Lung (tissue), 10 donors: ENCODE measurements around the gene USP17L22. TPM values are rescaled to one million over a fixed set of nuclear protein-coding genes. Genes with fewer than 3 reads are reported as not detected.
"Not testable (repeated sequence)": the region's sequence is repeated elsewhere in the genome, so short reads cannot be mapped to it uniquely, and the experiment has no call there.

Source experiments
- ATAC-seq: fragments of 200-7000 bp; cut with Tn5 transposase; one replicate; pipeline ENCODE4 v1.9.1; 2020; ENCODE audit warnings: moderate number of reproducible peaks; ENCODE audit not compliant: insufficient read depth, low FRiP score
- DNase-seq, 3 donors: peaks; one replicate each; pipeline ENCODE4 v3.0.0-alpha.2; 2013 to 2017
- H3K27ac ChIP-seq, 2 donors: one replicate each; pipeline ENCODE4 v1.5.1; 2013; ENCODE audit warnings: mild to moderate bottlenecking in 2 of 2, moderate library complexity in 2 of 2, control low read depth in 1 of 2, inconsistent platforms in 1 of 2, low read depth in 1 of 2, low read length in 1 of 2
- H3K27me3 ChIP-seq, 3 donors: one replicate each; pipeline ENCODE4 v1.5.1; 2013; ENCODE audit warnings: low read length in 2 of 3; ENCODE audit not compliant: control insufficient read depth in 3 of 3, insufficient read depth in 3 of 3
- H3K36me3 ChIP-seq, 4 donors: one replicate each; pipeline ENCODE4 v1.5.1; 2013; ENCODE audit warnings: low read length in 4 of 4, mild to moderate bottlenecking in 1 of 4, moderate library complexity in 1 of 4; ENCODE audit not compliant: control insufficient read depth in 4 of 4, insufficient read depth in 4 of 4
- H3K4me1 ChIP-seq, 5 donors: one replicate each; pipeline ENCODE4 v1.5.1; 2013; ENCODE audit warnings: low read length in 5 of 5, mild to moderate bottlenecking in 2 of 5, moderate library complexity in 1 of 5; ENCODE audit not compliant: control insufficient read depth in 5 of 5, insufficient read depth in 5 of 5
- H3K4me3 ChIP-seq: one replicate; pipeline ENCODE4 v1.5.1; 2013; ENCODE audit warnings: mild to moderate bottlenecking, control low read depth, moderate library complexity
- H3K9ac ChIP-seq, 2 donors: one replicate each; pipeline ENCODE4 v1.5.1; 2013; ENCODE audit warnings: low read length in 2 of 2, control low read depth in 1 of 2; ENCODE audit not compliant: insufficient read depth in 1 of 2
- H3K9me3 ChIP-seq, 4 donors: one replicate each; pipeline ENCODE4 v1.5.1; 2013; ENCODE audit warnings: low read length in 3 of 4, mild to moderate bottlenecking in 1 of 4, moderate library complexity in 1 of 4; ENCODE audit not compliant: control insufficient read depth in 4 of 4, insufficient read depth in 3 of 4
- WGBS, 2 donors: extraction: QIAGEN DNeasy Blood & Tissue Kit; methylation state at CpG; one replicate each; pipeline ENCODE4 v1.1.7; 2013; 5-methylcytosine and 5-hydroxymethylcytosine counted together
- polyA plus RNA-seq, 2 donors: library from polyadenylated mRNA; stranded (reverse); fragments of 200-250 nt; gene quantifications; one replicate each; pipeline ENCODE4 v1.2.1, GENCODE V29; 2013
- total RNA-seq, 2 donors: library from RNA; depleted of rRNA in 1 of 2; stranded (reverse); fragments of >200 nt in 1 of 2; gene quantifications; one replicate each; pipeline ENCODE4 v1.2.1, GENCODE V29; 2014 to 2021
- donor health status: Bipolar disorder and iron deficiency.
- donor health status: healthy.
- donor health status: DM: yes; HTN: yes; CAD: no.

USP17L22 gene
- total and polyA plus RNA-seq, 4 donors = not detected

GRCh38 chr4:9253078-9253477 is 14.3 kb upstream of the USP17L22 start, which contains the start of gene USP17L19:
TSS of gene USP17L19 (plus strand) at chr4:9253378. CDS start at chr4:9253378, 0 bp downstream.
- not testable (repeated sequence) for H3K9ac ChIP-seq, H3K36me3 ChIP-seq, H3K4me1 ChIP-seq, DNase-seq, H3K27me3 ChIP-seq, H3K27ac ChIP-seq, ATAC-seq, H3K9me3 ChIP-seq, H3K4me3 ChIP-seq
- no CpG with 5 or more reads among the region's 13 CpGs for WGBS, 2 donors

- not testable (repeated sequence) for DNase-seq, H3K36me3 ChIP-seq, ATAC-seq, H3K9me3 ChIP-seq, H3K4me3 ChIP-seq, H3K4me1 ChIP-seq, H3K27me3 ChIP-seq, H3K9ac ChIP-seq, H3K27ac ChIP-seq
- no CpG with 5 or more reads among the region's 15 CpGs for WGBS, 2 donors
These were observed 9.6 kb upstream of the USP17L22 start, which contains the start of gene USP17L20 for GRCh38 chr4:9257824-9258223. TSS of gene USP17L20 (plus strand) at chr4:9258124. CDS start at chr4:9258124, 0 bp downstream.

GRCh38 chr4:9262572-9262971 is 4.8 kb upstream of the USP17L22 start, which contains the start of gene USP17L21:
TSS of gene USP17L21 (plus strand) at chr4:9262872. CDS start at chr4:9262872, 0 bp downstream.
- WGBS, 2 donors = no CpG with 5 or more reads among the region's 13 CpGs
- not testable (repeated sequence) for H3K9ac ChIP-seq, ATAC-seq, H3K4me3 ChIP-seq, H3K27me3 ChIP-seq, H3K36me3 ChIP-seq, H3K4me1 ChIP-seq, H3K9me3 ChIP-seq, H3K27ac ChIP-seq, DNase-seq

GRCh38 chr4:9271719-9272118 is 4.3 kb downstream of the USP17L22 start:
- 83 to 85% methylated on average over 4 to 5 of the region's 10 CpGs for WGBS, 2 donors
- not testable (repeated sequence) for DNase-seq, ATAC-seq

More at GRCh38 chr4:9271719-9272118, 4.3 kb downstream of the USP17L22 start:
- H3K9me3 ChIP-seq, H3K36me3 ChIP-seq, H3K27ac ChIP-seq, H3K4me3 ChIP-seq, H3K27me3 ChIP-seq, H3K4me1 ChIP-seq, H3K9ac ChIP-seq: not testable (repeated sequence)

Other genes starting within 250 kb of the USP17L22 start
- gene FAM90A26, start 97.2 kb upstream of the USP17L22 start, total RNA-seq = not detected
- not detected for gene FAM90A26, start 97.2 kb upstream of the USP17L22 start, polyA plus RNA-seq
- gene USP17L10, start 57.0 kb upstream of the USP17L22 start, total RNA-seq = not detected
- gene USP17L10, start 57.0 kb upstream of the USP17L22 start, polyA plus RNA-seq = not detected
- gene USP17L11, start 52.2 kb upstream of the USP17L22 start, total RNA-seq = not detected
- not detected for gene USP17L11, start 52.2 kb upstream of the USP17L22 start, polyA plus RNA-seq
- not detected for gene USP17L12, start 47.5 kb upstream of the USP17L22 start, total RNA-seq
- gene USP17L12, start 47.5 kb upstream of the USP17L22 start, polyA plus RNA-seq = not detected
- gene USP17L13, start 42.7 kb upstream of the USP17L22 start, total RNA-seq = not detected
- gene USP17L13, start 42.7 kb upstream of the USP17L22 start, polyA plus RNA-seq = not detected
- gene USP17L15, start 33.2 kb upstream of the USP17L22 start, total RNA-seq = not detected
- gene USP17L15, start 33.2 kb upstream of the USP17L22 start, polyA plus RNA-seq = not detected
- gene USP17L17, start 23.7 kb upstream of the USP17L22 start, total RNA-seq = not detected
- gene USP17L17, start 23.7 kb upstream of the USP17L22 start, polyA plus RNA-seq = not detected
- gene USP17L18, start 19.0 kb upstream of the USP17L22 start, total RNA-seq = not detected
- not detected for gene USP17L18, start 19.0 kb upstream of the USP17L22 start, polyA plus RNA-seq
- not detected for gene USP17L19, start 14.2 kb upstream of the USP17L22 start, total RNA-seq
- not detected for gene USP17L19, start 14.2 kb upstream of the USP17L22 start, polyA plus RNA-seq
- gene USP17L20, start 9.5 kb upstream of the USP17L22 start, total RNA-seq = not detected
- not detected for gene USP17L20, start 9.5 kb upstream of the USP17L22 start, polyA plus RNA-seq
- not detected for gene USP17L21, start 4.7 kb upstream of the USP17L22 start, total RNA-seq
- not detected for gene USP17L21, start 4.7 kb upstream of the USP17L22 start, polyA plus RNA-seq
- gene USP17L24, start 57.5 kb downstream of the USP17L22 start, total RNA-seq = not detected
- gene USP17L24, start 57.5 kb downstream of the USP17L22 start, polyA plus RNA-seq = not detected
- not detected for gene USP17L25, start 62.3 kb downstream of the USP17L22 start, total RNA-seq
- not detected for gene USP17L25, start 62.3 kb downstream of the USP17L22 start, polyA plus RNA-seq
- not detected for gene USP17L26, start 67.0 kb downstream of the USP17L22 start, total RNA-seq
- gene USP17L26, start 67.0 kb downstream of the USP17L22 start, polyA plus RNA-seq = not detected
- gene USP17L5, start 71.8 kb downstream of the USP17L22 start, total RNA-seq = not detected
- gene USP17L5, start 71.8 kb downstream of the USP17L22 start, polyA plus RNA-seq = not detected
- gene USP17L27, start 76.5 kb downstream of the USP17L22 start, total RNA-seq = not detected
- gene USP17L27, start 76.5 kb downstream of the USP17L22 start, polyA plus RNA-seq = not detected
- not detected for gene USP17L28, start 81.3 kb downstream of the USP17L22 start, total RNA-seq
- gene USP17L28, start 81.3 kb downstream of the USP17L22 start, polyA plus RNA-seq = not detected
- gene USP17L29, start 86.0 kb downstream of the USP17L22 start, total RNA-seq = not detected
- gene USP17L29, start 86.0 kb downstream of the USP17L22 start, polyA plus RNA-seq = not detected
- not detected for gene USP17L30, start 95.5 kb downstream of the USP17L22 start, total RNA-seq
- gene USP17L30, start 95.5 kb downstream of the USP17L22 start, polyA plus RNA-seq = not detected
- not detected for gene DEFB131A, start 176.8 kb downstream of the USP17L22 start, total RNA-seq
- gene DEFB131A, start 176.8 kb downstream of the USP17L22 start, polyA plus RNA-seq = not detected